IMR-90 (cell line): ENCODE data around the gene PHB1.

Source experiments
- CEBPB ChIP-seq: IDR thresholded peaks from 2 replicates; pipeline ENCODE4 v1.6.1; 2012; ENCODE audit warnings: low read depth, low read length, improper control_type of control experiment
- CTCF ChIP-seq: conservative IDR thresholded peaks from 2 replicates; pipeline ENCODE4 v1.5.1; 2012; ENCODE audit warnings: mild to moderate bottlenecking, low read depth, low read length, improper control_type of control experiment
- ELK1 ChIP-seq: fragments of 150-350 bp; IDR thresholded peaks from 2 replicates; pipeline ENCODE4 v1.6.1; 2016; ENCODE audit warnings: low read depth, mild to moderate bottlenecking, low read length, moderate library complexity, borderline replicate concordance
- FOS ChIP-seq: fragments of 150-350 bp; IDR thresholded peaks from 2 replicates; pipeline ENCODE4 v1.6.1; 2016; ENCODE audit warnings: low read depth, low read length
- POLR2A ChIP-seq: IDR thresholded peaks from 2 replicates; pipeline ENCODE4 v1.6.1; 2012; ENCODE audit warnings: mild to moderate bottlenecking, low read depth, low read length
- RAD21 ChIP-seq: IDR thresholded peaks from 2 replicates; pipeline ENCODE4 v1.6.1; 2012; ENCODE audit warnings: low read length, improper control_type of control experiment
- SMC3 ChIP-seq: fragments of 150-350 bp; IDR thresholded peaks from 2 replicates; pipeline ENCODE4 v1.6.1; 2016; ENCODE audit warnings: low read depth, mild to moderate bottlenecking, antibody characterized with exemption, low read length, moderate library complexity
- USF2 ChIP-seq: fragments of 150-350 bp; IDR thresholded peaks from 2 replicates; pipeline ENCODE4 v1.6.1; 2017; ENCODE audit warnings: mild to moderate bottlenecking, antibody characterized with exemption, low read length, low read depth

GRCh38 chr17:49407981-49408501, 6.6 kb downstream of the PHB1 start:
- TF ChIP-seq POLR2A (no peak), CEBPB (no peak), CTCF (peak; percentile 65), SMC3 (peak; percentile 63), FOS (no peak), ELK1 (no peak), USF2 (no peak), RAD21 (peak; percentile 62)
